Measurements from ENCODE around the gene HEXIM1.
"Not testable (repeated sequence)": the region's sequence is repeated elsewhere in the genome, so short reads cannot be mapped to it uniquely, and the experiment has no call there.

Gene HEXIM1

DNA sequence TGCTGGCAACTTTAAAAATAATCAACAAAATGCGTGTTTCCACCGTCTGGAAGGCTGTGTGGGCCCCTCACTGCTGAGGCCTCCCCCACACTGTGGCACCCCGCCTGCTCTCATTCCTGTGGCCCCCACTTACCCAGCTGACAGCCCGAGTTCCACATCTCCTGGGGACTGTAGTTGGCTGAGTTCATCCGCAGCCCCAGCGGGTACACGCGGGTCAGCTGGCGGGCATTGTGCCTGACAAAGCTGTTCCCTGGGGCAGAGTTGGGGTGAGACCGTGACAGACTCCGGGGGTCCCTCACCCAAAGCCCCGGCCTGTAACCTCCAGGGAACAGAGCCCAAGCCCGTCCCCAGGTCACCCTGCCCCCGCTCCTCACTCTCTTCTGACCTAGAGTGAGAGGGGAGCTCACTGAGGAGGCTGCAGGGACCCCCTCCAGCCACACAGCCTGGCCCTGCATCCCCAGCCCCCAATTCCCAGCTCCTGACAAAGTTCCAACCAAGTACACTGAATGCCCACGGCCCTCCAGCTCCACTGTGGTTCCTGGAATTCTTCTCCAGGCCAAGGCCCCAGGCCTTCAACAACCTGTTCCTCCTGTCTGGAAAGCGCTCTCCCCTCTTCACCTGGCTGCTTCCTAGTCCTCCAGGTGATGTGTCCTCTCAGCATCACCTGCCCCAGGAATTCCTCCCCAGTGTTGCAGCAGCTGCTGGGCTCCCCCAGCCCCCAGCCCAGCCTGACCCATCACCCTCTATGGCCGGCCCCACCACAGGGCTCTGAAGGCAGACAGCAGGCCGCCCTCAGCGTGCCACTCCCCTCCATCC, 34.0 kb upstream of the HEXIM1 start:
- no peak for DNase-seq

- DNase-seq, result no peak
These were observed 33.2 kb upstream of the HEXIM1 start for GRCh38 chr17:45115015-45115625.

GRCh38 chr17:45115871-45116270, 32.4 kb upstream of the HEXIM1 start:
- no peak for DNase-seq

DNA sequence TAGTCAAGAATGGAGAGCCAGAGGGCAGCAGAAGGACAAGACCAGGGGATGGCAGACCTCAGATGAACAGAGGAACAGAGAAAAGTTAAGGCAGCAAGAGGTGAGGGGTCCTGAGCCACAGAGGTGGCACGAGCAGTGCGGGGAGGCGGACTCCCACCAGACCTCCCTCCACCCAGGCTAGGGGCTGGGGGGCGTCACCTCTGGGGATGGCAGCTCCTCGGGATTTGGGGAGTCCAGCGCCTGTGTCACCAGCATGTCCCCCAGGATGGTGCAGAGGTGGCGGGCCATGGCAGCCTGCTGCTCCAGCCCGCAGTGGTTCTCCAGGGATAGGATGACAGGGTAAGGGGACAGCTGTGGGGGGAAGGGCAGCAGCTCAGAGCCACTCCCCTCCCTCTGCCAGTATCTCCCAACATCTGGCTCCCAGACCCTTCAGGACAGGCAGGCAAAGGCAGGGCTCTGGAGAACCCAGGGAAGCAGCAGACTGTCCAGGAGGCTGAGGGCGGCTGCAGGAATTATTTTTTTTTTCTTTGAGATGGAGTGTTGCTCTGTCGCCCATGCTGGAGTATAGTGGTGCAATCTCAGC, 31.8 kb upstream of the HEXIM1 start:
- no peak for DNase-seq

DNA sequence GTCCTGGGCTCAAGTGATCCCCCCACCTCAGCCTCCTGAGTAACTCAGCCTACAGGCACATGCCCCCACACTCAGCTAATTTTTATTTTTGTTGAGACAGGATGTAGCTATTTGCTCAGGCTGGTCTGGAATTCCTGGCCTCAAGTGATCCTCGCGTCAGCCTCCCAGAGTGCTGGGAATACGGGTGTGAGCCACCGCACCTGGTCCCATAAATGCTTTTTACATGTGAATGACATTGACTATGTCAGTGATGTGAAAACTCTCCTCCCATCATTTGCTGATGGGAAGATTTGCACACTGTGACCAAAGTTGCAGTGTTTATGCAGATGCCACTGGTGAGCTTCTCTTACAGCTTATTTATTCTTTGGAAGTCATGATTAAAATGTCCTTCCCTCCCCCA, 30.9 kb upstream of the HEXIM1 start:
- no peak for DNase-seq

GRCh38 chr17:45117848-45118646, 30.2 kb upstream of the HEXIM1 start:
- no peak for DNase-seq

DNA sequence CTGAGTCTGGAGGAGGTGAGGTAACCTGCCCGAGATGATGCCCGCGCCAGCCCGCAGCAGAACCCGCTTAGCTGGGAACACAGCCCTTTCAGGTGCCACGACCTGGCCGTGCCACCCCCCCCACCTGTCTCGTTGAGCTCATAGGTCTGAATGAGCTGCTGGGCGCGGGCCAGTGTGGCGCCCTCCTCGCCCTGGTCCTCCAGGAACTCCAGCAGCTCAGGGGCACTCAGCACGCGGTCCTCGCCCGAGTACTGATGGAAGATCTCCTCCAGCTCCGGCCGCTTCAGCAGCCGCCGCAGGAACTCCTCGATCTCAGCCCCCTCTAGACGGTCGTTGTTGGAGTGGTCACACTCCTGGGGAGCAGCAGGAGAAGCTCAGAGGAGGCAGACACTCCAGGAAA, 29.6 kb upstream of the HEXIM1 start:
- no peak for DNase-seq

DNA sequence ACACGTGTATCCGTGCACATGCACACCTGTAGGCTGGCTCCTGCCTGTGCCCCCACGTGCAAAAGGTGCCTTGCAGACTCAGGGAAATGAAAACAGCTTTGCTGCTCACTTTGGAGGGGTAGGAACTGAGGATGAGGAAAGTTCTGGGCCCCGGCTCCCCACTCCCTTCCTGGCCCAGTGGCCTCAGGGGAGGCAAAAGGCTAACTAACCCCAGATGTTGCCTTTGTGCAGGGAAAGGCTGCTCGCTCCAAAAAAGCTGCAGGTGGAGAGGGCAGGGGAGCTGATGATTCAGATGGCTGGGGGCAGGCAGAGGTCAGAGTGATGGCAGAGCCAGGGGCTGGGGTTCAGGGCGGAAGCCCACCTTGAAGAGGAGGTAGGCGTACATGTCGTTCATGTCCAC, 28.3 kb upstream of the HEXIM1 start:
- DNase-seq, result no peak

DNA sequence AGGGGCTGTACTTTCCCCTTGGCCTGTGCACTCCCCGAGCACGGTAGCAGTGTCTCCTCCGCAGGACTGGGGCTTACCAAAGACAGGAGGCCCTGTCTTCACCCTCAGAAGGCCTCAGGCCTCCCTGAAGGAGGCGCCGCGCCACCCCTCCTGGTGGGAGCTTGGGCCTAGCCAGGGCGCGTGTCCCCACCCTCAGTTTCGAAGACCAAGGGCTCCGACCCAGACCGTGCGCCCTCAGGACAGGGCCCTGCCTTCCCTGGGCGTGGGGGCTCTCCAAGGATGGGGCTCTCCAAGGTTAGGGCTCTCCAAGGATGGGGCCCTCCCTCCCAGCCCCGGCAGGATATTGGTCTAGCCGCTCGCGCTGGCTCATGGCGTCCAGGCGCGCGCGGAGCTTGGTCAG, 27.7 kb upstream of the HEXIM1 start:
- DNase-seq, result no peak

DNA sequence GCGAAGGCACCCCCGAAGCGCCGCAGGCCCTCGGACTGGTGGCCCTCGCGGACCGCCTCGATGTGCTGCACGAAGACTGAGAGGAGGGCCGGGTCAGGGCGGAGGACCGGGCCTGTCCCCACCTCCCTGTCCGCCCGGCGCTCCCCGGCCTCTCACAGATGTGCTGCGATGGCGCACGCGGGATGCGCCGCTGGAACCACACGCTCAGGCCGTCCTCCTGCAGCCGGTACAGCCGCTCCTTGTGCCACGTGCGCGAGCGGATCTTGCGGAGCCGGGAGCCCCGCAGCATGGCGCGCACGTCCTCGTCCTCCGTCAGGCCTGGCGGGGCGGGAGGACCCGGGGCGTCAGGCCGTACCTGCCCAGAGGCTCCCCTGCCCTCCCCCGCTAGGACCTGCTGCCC, 27.2 kb upstream of the HEXIM1 start:
- no peak for DNase-seq

- no peak for DNase-seq
These were observed 25.1 kb upstream of the HEXIM1 start for GRCh38 chr17:45123076-45123770.

GRCh38 chr17:45123930-45124796, 24.1 kb upstream of the HEXIM1 start:
- DNase-seq, result no peak

GRCh38 chr17:45124797-45125122, 23.5 kb upstream of the HEXIM1 start:
- DNase-seq, result not testable (repeated sequence)

DNA sequence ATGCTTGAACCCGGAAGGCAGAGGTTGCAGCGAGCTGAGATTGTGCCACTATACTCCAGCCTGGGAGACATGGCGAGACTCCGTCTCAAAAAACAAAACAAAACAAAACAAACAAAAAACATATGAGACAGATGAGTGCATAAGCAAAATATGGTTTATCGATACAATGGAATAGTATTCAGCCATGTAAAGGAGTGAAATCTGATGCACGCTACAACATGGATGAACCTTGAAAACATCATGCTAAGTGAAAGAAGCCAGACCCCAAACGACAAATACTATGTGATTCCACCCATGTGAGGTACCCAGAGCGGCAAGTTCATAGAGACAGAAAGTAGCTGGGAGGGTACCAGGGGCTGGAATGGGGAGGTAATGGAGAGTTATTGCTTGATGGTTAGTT, 22.8 kb upstream of the HEXIM1 start:
- no peak for DNase-seq

GRCh38 chr17:45127207-45127547, 21.1 kb upstream of the HEXIM1 start:
- no peak for DNase-seq

DNA sequence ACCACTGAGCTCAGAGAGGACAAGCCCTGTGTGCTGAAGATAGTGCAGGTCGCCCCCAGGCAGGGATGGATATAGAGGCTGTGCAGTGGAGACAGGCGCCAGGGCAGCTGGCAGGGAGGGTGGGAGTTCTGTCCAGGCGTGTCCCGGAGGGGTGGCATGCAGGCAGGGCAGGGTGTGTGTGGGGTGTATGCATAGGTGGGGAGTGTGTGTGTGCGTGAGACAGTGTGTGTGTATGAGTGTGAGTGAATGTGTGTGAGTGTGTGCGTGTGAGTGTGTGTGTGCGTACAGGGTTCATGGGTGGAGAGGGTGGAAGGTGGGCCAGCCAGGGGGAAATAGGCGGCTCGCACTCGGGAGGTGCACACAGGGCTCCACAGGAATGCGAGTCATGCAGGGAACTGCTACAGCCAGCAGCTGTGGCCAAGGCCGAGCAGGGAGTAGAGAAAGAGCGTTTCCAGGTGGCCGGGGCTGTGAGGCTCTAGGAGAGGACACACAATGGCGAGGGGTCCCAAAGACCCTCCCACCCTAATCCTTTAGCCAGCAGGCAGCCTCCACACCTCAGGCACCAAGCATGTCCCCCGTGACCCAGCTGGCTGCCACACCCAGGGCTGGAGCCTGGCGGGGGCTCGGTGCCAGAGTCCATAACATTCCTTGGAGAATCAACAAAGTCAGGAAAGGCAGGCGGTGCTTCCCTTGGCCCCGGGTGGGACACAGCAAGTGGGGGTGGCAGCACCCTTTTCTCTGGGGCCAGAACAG, 20.6 kb upstream of the HEXIM1 start:
- no peak for DNase-seq

DNA sequence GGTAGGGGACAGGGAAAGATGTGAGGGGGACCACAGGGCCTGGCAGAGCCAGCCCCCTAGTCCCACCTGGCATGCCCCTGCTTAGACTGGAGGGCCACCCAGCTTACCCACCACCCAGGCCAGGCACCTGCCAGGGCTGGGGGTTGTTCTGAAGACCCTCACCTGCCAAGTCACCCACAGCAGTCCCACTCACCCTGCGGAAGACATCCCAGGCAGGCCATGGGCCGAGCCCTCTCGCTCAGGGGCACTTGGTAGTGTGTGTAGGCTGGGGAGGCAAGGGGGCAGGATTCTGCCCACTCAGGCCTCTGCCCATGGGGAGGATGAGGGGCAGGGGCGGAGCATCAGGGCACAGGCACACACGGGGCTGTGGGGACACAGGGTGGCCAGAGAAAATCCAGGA, 19.9 kb upstream of the HEXIM1 start:
- no peak for DNase-seq

DNA sequence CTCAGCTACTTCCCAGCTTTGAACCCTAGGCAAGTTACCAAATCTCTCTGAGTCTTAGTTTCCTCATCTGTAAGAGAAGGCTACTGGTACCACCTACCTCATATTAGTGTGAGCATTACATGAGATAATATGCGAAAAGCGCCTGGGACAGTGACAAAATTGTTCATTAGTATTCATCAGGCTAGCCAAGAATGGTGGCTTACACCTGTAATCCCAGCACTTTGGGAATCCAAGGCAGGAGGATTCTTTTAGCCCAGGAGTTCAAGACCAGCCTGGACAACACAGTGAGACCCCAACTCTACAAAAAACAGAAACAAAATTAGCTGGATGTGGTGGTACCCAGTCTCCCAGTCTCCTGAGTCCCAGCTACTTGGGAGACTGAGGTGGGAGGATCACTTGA, 19.3 kb upstream of the HEXIM1 start:
- DNase-seq, result no peak

DNA sequence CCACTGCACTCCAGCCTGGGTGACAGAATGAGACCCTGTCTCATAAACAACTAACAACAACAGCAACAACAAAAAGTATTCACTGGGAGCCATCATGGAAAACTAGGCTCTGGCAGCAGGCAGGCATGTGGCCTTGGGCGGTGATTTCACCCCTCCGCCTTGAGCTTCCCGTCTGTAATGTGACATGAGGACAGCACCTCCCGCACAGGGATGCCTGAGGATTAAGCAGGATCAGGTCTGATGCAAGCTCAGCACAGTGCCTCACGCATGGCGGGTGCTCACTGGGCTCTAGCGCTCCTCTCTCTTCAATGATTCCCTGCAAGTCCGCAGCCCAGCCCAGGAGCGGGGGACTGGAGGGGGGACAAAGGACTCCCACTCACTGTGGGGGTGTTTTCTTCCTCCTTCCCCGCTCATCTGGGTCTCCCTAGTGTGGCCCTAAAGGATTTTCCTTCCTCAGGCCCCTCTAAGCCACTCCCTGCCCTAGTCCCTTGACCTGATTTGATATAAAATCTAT, 18.8 kb upstream of the HEXIM1 start:
- DNase-seq, result no peak

DNA sequence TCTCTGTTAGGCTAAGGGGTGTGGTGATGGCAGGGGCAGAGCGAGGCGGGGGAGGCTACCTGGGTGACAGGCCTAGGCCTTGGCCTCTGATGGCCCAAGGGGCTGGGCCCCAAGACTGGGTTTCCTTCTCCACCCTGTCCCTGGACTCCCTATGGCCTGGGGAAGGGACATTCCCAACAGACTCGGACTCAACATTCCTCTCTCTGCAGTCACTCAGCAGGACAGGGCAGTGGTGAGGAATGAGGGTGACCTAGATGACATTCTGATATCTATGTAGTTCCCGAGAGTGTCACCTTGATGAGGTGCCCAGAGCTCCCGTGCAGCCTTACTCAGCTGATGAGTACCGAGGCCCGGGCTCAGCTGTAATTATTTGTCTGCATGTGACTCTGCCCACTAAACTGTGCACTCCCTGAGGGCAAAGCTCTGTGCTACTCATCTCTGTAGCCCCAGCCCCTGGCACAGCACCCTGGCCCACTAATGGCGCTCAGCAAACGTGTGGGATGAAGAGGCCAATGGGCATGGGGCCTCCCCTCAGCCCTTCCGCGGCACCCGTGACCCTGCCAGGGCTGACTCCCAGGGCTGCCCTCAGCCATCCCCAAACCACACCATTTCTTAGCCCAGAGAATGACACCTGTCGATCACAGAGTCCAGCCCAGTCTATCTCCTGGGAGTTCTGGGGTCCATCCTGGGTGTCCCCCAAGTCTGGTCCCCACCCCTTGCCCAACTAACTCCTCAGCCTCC, 18.2 kb upstream of the HEXIM1 start:
- DNase-seq, result no peak

Measured in NCI-H510A (cell line).